KOPT-K1 (cell line): ENCODE measurements around the gene UBE2V1.

Experiments used
- H3K27ac ChIP-seq: fragments of 200-600 bp; sonication (generic); 2 replicates; pipeline ENCODE4 v1.5.1; 2016; ENCODE audit warnings: antibody characterized with exemption, mild to moderate bottlenecking, low read depth, low read length; ENCODE audit not compliant: poor library complexity, severe bottlenecking
- H3K36me3 ChIP-seq: fragments of 200-600 bp; sonication (generic); 2 replicates; pipeline ENCODE4 v1.5.1; 2017; ENCODE audit warnings: antibody characterized with exemption, mild to moderate bottlenecking, low read length, moderate library complexity; ENCODE audit not compliant: insufficient read depth
- H3K9me3 ChIP-seq: fragments of 200-600 bp; sonication (generic); 2 replicates; pipeline ENCODE4 v1.5.1; 2017; ENCODE audit warnings: antibody characterized with exemption, low read length, mild to moderate bottlenecking; ENCODE audit not compliant: insufficient read depth, poor library complexity, severe bottlenecking

Gene UBE2V1

DNA sequence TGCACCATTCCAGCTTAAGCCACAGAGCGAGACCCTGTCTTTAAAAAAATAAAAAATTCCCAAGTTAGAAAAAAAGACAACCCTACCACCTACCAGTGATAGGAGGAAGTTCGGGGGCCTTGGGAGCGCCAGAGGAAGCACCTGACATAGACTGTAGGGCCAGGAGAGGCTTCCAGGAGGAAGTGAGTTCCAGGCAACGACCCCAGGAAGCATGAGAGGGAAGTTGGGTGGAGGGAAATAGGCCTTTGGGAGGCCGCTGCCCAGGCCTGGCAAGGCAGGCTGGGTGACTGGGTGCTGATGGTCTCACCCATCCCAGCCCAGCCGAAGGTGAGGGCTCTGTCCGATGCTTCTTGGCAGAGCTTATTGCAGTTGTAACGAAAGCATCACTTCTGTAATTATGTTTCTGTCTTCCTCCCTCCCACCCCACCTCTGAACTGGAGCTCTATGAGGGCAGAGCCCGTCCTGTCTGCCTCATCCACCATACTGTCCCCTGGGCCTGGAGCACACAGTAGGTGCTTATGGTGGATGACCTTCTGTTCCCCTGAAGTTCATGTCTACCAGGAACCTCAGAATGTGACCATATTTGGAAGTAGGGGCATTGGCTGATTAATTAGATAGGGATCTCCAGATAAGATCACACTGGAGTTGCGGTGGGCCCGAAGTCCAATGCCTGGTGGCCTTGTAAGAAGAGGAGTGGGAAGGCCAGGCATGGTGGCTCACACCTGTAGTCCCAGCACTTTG, 54.1 kb downstream of the UBE2V1 start:
- Histone ChIP-seq H3K27ac (no peak overlapping the region), H3K36me3 (no peaks in the 10 kb centered on the region), H3K9me3 (no peaks in the 10 kb centered on the region)

DNA sequence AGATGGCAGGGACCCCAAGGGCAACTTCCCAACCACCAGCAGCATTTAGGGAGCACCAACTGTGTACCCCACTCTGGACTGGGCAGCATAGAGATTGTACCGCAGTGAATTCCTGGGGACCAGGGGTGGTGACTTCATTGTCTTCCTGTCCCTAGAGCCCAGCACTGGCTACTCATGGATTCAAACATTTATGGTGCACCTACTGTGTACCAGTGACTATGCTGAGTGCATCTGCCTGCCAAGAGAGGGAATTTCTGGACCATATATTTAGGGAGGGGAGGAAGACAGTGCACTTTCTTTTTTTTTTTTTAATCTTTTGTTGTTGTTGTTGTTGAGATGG, 55.3 kb downstream of the UBE2V1 start:
- Histone ChIP-seq H3K9me3 (no peaks in the 10 kb centered on the region), H3K36me3 (no peaks in the 10 kb centered on the region), H3K27ac (no peak overlapping the region)

DNA sequence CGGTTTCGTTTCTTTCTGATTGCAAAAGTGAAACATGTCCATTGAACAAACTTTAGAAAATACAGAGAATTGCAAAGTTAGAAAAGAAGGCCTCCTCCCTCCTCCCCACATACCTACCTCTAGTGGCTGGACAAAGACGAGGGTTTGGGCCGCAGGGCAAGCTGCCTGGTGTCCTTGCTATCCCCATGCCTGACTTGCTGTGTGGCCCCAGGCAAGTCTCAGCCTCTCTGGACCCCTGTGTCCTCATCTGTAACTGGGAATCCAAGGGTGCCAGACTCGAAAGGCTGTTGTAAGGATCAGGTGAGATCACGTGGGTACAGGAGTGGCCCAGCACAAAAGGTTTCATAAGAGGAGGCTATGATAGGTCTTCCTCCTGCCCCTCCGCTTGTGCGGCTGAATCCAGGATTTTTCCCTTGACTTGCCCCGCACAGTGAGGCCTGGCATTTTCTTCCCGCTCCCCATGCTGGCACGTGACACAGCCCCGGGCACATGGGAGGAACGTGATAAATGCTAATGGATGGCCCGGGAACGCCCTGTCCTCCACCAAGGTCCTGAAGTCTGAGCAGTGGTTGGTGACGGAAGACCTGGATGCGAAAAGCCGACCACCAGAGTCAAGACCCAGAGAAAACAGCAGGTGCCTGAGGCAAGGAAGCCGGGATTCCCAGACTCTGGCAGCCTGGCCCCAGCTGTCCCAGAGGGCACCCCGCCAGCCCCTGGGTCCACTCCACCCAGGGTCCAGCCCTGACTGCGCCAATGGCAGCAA, 55.8 kb downstream of the UBE2V1 start:
- H3K27ac ChIP-seq, result no peak overlapping the region
- H3K9me3 ChIP-seq, result no peaks in the 10 kb centered on the region
- no peaks in the 10 kb centered on the region for H3K36me3 ChIP-seq

DNA sequence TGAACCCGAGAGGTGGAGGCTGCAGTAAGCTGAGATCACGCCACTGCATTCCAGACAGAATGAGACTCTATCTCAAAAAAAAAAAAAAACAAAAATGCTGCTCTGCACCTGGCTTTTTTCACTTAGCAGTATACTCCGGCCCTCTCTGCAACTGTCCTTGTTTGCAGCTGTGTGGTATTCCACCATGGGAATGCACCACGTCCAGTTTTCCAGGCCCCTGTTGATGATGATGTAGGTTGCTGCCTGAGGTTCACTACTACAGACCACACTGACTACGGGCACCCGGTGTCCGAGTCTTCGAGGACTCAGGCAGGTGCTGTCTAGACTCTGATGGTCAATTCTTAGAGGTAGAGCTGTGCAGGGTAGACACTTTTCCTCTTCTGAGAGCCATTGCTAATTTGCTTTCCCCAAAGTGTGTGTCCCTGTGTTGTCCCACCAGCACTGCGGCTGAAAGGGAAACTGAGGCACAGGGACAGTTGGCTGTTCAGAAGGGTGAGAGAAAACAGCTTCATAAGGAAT, 56.5 kb downstream of the UBE2V1 start:
- Histone ChIP-seq H3K36me3 (no peaks in the 10 kb centered on the region), H3K9me3 (no peaks in the 10 kb centered on the region), H3K27ac (no peak overlapping the region)

DNA sequence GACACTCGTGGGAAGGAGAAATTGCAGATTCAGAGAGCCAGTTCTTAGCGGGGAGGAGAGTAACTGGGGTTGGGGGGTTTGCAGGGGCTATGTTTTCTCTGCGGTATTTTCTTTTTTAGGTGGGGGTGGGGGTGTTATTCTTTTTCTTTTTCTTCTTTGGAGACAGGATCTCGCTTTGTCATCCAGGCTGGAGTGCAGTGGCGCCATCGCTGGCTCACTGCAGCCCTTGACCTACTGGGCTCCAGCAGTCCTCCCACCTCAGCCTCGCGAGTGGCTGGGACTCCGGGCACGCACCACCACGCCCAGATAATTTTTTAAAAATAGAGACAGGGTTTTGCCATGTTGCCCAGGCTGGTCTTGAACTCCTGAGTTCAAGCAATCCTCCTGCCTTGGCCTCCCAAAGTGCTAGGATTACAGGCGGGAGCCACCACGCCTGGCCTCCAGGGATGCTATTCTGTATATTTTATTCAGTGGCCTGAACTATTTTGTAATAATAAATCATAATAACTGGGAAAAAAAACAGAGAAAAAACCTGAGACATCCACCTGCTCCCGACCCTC, 57.3 kb downstream of the UBE2V1 start:
- no peaks in the 10 kb centered on the region for H3K36me3 ChIP-seq
- H3K27ac ChIP-seq, result no peak overlapping the region
- no peaks in the 10 kb centered on the region for H3K9me3 ChIP-seq

- H3K36me3 ChIP-seq, result no peaks in the 10 kb centered on the region
- H3K27ac ChIP-seq, result no peak overlapping the region
- H3K9me3 ChIP-seq, result no peaks in the 10 kb centered on the region
Measured at GRCh38 chr20:50054626-50055511, 58.1 kb downstream of the UBE2V1 start.

DNA sequence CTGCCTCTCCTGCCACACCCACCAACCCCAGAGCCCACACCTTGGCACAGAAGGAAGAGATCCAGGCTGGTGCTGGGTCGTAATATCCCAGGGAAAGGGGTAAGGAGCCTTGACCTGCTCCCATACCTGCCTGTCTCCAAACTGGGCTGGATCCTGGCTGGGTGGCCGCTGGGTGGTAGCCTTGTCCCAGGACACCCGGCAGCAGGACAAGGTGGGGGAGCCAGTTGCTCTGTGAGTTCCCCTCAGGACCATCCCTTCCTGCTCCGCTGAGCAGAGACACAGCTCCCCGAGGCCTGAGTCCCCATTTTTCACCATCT, 58.8 kb downstream of the UBE2V1 start:
- Histone ChIP-seq H3K9me3 (no peaks in the 10 kb centered on the region), H3K36me3 (no peaks in the 10 kb centered on the region), H3K27ac (no peak overlapping the region)

DNA sequence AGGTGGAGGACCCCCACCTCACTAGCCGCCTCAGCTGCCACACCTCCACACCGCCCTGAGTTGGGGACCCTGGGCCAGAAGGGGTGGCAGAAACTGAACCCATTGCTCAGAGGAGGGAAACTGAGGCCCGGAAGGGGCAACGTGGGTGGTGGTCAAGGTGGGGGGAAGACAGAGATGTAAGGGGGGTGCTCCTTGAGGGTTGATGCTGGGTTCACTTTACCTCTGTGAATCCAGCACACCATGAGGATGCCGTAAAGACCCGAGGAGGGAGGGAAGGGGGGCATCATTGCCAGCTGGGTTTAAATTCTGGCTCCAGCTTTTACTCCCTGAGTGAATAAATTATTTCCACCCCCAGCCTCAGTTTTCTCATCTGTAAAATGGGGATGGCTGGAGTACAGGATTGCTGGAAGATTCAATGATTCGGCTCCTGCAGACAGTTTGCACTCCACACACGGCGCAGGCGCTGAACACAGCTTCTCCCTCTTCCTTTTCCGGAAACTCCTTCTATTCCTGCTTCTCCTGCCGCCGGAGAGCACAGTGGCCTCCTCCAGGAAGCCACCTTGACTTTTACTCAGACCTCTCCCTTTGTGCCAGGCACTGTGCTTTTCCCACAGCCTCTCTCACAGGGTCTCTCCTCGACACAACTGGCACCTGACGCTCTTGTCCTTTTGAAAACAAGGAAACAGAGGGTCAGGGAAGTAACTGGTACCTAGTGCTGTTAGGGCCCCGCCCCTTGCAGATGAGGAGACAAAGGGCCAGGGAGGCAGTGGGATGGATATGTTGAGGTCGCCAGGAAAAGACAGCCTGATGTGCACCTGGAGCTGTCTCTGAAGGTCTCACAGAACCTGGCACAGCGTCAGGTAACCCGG, 59.4 kb downstream of the UBE2V1 start:
- Histone ChIP-seq H3K9me3 (no peaks in the 10 kb centered on the region), H3K27ac (no peak overlapping the region), H3K36me3 (no peaks in the 10 kb centered on the region)

DNA sequence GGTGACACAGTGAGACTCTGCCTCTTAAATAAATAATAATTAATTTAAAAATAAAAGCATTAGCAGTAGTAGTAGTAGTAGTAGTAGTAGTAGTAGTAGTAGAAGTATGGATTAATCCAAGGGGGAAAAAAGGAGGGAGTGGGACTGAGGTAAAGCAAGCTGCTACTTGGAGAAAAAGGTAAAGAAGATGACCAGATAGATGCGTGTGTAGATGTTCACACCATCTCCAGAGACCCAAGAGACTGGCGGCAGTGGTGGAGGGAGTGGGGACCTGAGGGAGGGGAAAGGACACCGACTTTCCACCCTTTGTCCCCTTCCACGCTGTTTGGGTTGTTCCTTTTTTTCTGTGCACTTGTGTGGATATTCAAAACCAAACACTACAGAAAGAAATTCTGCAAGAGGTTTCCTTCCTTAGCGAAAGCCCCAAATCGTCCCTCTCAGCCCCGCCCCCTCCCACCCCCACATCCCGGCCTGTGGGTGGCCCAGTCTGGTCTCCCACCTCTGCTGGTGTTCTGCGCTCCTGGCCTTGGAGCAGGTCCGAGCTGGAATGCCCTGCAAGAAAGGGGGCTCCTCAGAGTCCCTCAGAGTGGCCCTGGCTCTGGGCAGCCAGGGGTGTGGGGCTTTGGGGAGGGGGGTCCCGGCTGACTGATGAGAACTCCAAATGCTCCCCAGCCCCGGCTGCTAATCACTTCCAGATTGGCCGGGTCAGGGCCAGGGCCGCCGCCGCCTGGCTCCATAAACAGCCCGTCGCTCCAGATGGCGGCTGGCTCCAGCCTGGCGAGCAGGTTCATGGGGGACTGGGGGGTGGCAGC, 60.2 kb downstream of the UBE2V1 start:
- H3K36me3 ChIP-seq, result no peaks in the 10 kb centered on the region
- no peak overlapping the region for H3K27ac ChIP-seq
- no peaks in the 10 kb centered on the region for H3K9me3 ChIP-seq

GRCh38 chr20:50050660-50051308, 62.2 kb downstream of the UBE2V1 start:
- Histone ChIP-seq H3K36me3 (no peaks in the 10 kb centered on the region), H3K27ac (no peak overlapping the region), H3K9me3 (no peaks in the 10 kb centered on the region)

DNA sequence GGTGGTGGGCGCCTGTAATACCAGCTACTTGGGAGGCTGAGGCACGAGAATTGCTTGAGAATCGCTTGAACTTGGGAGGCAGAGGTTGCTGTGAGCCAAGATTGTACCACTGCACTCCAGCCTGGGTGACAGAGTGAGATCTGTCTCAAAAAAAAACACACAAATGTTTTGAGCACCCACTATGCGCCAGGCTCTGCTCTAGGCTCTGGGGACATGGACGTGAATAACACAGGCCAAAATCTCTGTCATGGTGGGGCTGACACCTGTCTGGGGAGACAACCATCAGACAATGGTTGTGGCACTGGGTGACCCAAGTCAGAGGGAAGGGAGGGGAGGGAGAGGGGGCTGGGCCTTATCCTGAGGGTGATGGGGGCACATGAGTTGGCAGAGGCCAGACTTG, 62.7 kb downstream of the UBE2V1 start:
- no peaks in the 10 kb centered on the region for H3K9me3 ChIP-seq
- no peak overlapping the region for H3K27ac ChIP-seq
- H3K36me3 ChIP-seq, result no peaks in the 10 kb centered on the region

DNA sequence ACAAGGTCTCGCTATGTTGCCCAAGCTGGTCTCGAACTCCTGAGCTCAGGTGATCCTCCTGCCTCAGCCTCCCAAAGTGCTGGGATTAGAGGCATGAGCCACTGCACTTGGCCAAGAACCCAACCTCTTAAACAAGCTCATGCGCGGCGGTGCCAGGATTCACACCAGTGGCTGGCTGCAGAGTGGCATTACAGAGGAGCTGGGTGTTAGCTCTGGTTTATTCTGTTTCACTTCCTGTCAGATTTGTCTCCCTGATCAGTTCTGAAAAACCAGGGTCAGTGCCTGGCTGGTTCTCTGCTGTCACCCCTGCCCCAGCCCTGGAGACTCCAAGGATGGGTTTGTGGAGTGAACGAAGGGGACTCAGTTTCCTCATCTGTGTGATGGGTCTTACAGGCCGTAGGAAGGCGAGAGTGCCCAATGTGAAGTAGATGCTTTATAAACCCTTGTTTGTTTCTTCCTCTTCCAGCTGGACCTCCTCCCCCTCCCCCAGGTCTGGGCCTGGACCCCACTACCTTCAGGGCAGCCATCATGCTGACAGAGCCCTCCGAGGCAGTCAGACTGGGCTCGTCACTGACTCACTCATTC, 63.4 kb downstream of the UBE2V1 start:
- Histone ChIP-seq H3K9me3 (no peaks in the 10 kb centered on the region), H3K36me3 (no peaks in the 10 kb centered on the region), H3K27ac (no peak overlapping the region)
